B cell (primary cell): ENCODE data around the gene C3orf38. TPM values are rescaled to one million over a fixed set of nuclear protein-coding genes. Genes with fewer than 3 reads are reported as not detected.
"Not testable (repeated sequence)": the region's sequence is repeated elsewhere in the genome, so short reads cannot be mapped to it uniquely, and the experiment has no call there.

ENCODE experiments used
- ATAC-seq: fragments of 200-7000 bp; cut with Tn5 transposase; one replicate; pipeline ENCODE4 v1.10.0; 2021; ENCODE audit warnings: low read depth, mild to moderate bottlenecking, moderate number of reproducible peaks, moderate library complexity
- CTCF ChIA-PET: fragments of 350-600 bp; sonication (Branson Sonifier 250); formaldehyde crosslinking; loops from one replicate; lab custom pipeline; 2021; ENCODE audit warnings: antibody characterized with exemption, inconsistent platforms; lab: Charles Lee
- POLR2A ChIA-PET: fragments of 350-600 bp; sonication (Branson Sonifier 250); formaldehyde crosslinking; loops from one replicate; lab custom pipeline; 2021; ENCODE audit warnings: antibody characterized with exemption; lab: Charles Lee
- DNase-seq: peaks from one replicate; pipeline ENCODE4 v3.0.0; 2013
- H2AFZ ChIP-seq: 2 replicates; pipeline ENCODE4 v1.6.1; 2012; ENCODE audit warnings: mild to moderate bottlenecking, low read depth, low read length; ENCODE audit not compliant: insufficient read depth, poor library complexity, severe bottlenecking
- H3K27ac ChIP-seq, 2 donors: 1 replicate in 1 of 2; 2 replicates in 1 of 2; pipeline ENCODE4 v1.5.1; 2012 to 2013; ENCODE audit warnings: low read length in 2 of 2, mild to moderate bottlenecking in 2 of 2, moderate library complexity in 1 of 2
- H3K27me3 ChIP-seq, 4 experiments: fragments of 200-600 bp in 1 of 4; sonication (generic) in 1 of 4; replicated peaks in 1 of 4; 1 replicate in 2 of 4; 2 replicates in 2 of 4; pipeline versions ENCODE4 v1.6.1 to v1.7.0; 2013 to 2016; ENCODE audit warnings: low read length in 3 of 4, mild to moderate bottlenecking in 2 of 4, mixed read lengths in 1 of 4, moderate library complexity in 1 of 4; ENCODE audit not compliant: insufficient read depth in 4 of 4, control insufficient read depth in 3 of 4; ENCODE audit errors: control extremely low read depth in 1 of 4
- H3K36me3 ChIP-seq, 2 experiments: replicated peaks in 1 of 2; 1 replicate in 1 of 2; 2 replicates in 1 of 2; pipeline versions ENCODE4 v1.6.1 to v1.7.1; 2013; ENCODE audit warnings: low read length in 1 of 2; ENCODE audit not compliant: insufficient read depth in 2 of 2, control insufficient read depth in 1 of 2; ENCODE audit errors: control extremely low read depth in 1 of 2, extremely low read depth in 1 of 2
- H3K4me1 ChIP-seq, 2 donors: fragments of 200-600 bp in 1 of 2; sonication (generic) in 1 of 2; 1 replicate in 1 of 2; 2 replicates in 1 of 2; pipeline versions ENCODE4 v1.5.1 to v1.6.1; 2013 to 2017; ENCODE audit warnings: low read length in 2 of 2; ENCODE audit not compliant: control insufficient read depth in 2 of 2, insufficient read depth in 2 of 2
- H3K4me2 ChIP-seq: replicated peaks from 2 replicates; pipeline ENCODE3; 2012; ENCODE audit warnings: mild to moderate bottlenecking, low read depth, low read length; ENCODE audit not compliant: poor library complexity, severe bottlenecking
- H3K4me3 ChIP-seq, 5 experiments: fragments of 200-600 bp in 1 of 5; sonication (generic) in 1 of 5; 1 replicate in 3 of 5; 2 replicates in 2 of 5; pipeline versions ENCODE4 v1.5.1 to v1.7.0; 2011 to 2016; ENCODE audit warnings: low read length in 4 of 5, mild to moderate bottlenecking in 4 of 5, low read depth in 2 of 5, control low read depth in 1 of 5, moderate library complexity in 1 of 5; ENCODE audit not compliant: insufficient read depth in 1 of 5; ENCODE audit errors: control extremely low read depth in 1 of 5, extremely low read depth in 1 of 5
- H3K79me2 ChIP-seq: fragments of 200-600 bp; sonication (generic); one replicate; pipeline ENCODE4 v1.6.0; 2016; ENCODE audit warnings: low read length; ENCODE audit not compliant: control insufficient read depth, insufficient read depth
- H3K9ac ChIP-seq: fragments of 200-600 bp; sonication (generic); 2 replicates; pipeline ENCODE4 v1.6.1; 2017; ENCODE audit warnings: mild to moderate bottlenecking, low read length, moderate library complexity
- H3K9me3 ChIP-seq, 3 donors: one replicate each; pipeline versions ENCODE4 v1.6.1 to v1.7.1; 2013; ENCODE audit warnings: low read length in 2 of 3; ENCODE audit not compliant: control insufficient read depth in 2 of 3, insufficient read depth in 1 of 3; ENCODE audit errors: control extremely low read depth in 1 of 3
- H4K20me1 ChIP-seq: 2 replicates; pipeline ENCODE4 v1.6.0; 2012; ENCODE audit warnings: mild to moderate bottlenecking, low read length; ENCODE audit not compliant: insufficient read depth, control insufficient read depth, poor library complexity, severe bottlenecking
- H3K27ac Mint-ChIP-seq: one replicate; pipeline ENCODE4 v1.8.0; 2021; ENCODE audit warnings: mixed read lengths
- H3K27me3 Mint-ChIP-seq: one replicate; pipeline ENCODE4 v1.8.0; 2021; ENCODE audit warnings: mixed read lengths
- H3K4me1 Mint-ChIP-seq: one replicate; pipeline ENCODE4 v1.8.0; 2021; ENCODE audit warnings: mixed read lengths
- H3K4me3 Mint-ChIP-seq: one replicate; pipeline ENCODE4 v1.8.0; 2021; ENCODE audit warnings: mixed read lengths
- H3K9me3 Mint-ChIP-seq: one replicate; pipeline ENCODE4 v1.8.0; 2022; ENCODE audit warnings: mixed read lengths; ENCODE audit not compliant: insufficient read depth
- EZH2 ChIP-seq: IDR thresholded peaks from 2 replicates; pipeline ENCODE4 v1.6.1; 2012; ENCODE audit warnings: borderline replicate concordance, low read depth, mild to moderate bottlenecking, moderate library complexity, low read length; ENCODE audit not compliant: insufficient read depth, poor library complexity, severe bottlenecking
- WGBS: methylation state at CpG from one replicate; pipeline ENCODE4 v1.1.5; 2013; ENCODE audit warnings: missing lambda C conversion rate; ENCODE audit not compliant: insufficient coverage; 5-methylcytosine and 5-hydroxymethylcytosine counted together
- intact Hi-C: fragments of 100-400 bp; cut with micrococcal nuclease; formaldehyde crosslinking; loops from one replicate; pipeline ENCODE4 v1.10.0; 2022
- polyA plus RNA-seq: library from polyadenylated mRNA; depleted of rRNA; stranded (reverse); fragments of >200 nt; gene quantifications from 2 replicates; pipeline ENCODE4 v1.2.3, GENCODE V29; 2012
- total RNA-seq, 2 donors: library from RNA; stranded (reverse); fragments of 120-200 nt in 1 of 2; gene quantifications; 1 replicate in 1 of 2; 2 replicates in 1 of 2; pipeline versions ENCODE4 v1.2.3 to v1.2.4, GENCODE V29; 2013 to 2022
- TF ChIP-seq, protein P1 (sequence below): fragments of 200-600 bp; IDR thresholded peaks from one replicate; pipeline ENCODE4 v1.8.0; 2022; ENCODE audit warnings: antibody characterized with exemption, mild to moderate bottlenecking

Gene C3orf38
- total and polyA plus RNA-seq, 2 donors (not counting 1 experiment from before 2014, with no cell fraction given), result 19.8 to 42.5 TPM

DNA sequence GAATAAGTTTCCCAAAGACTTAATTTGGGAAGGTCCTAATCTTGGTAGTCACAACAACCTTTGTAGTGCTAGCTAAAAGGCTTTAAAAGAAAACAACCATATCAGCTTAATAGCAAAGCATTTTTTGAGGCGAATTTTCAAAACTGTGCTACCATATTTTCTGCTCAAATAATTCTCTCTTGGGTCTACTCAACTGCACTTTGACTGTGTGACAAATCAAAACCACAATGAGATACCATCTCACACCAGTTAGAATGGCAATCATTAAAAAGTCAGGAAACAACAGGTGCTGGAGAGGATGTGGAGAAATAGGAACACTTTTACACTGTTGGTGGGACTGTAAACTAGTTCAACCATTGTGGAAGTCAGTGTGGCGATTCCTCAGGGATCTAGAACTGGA lies 31.2 kb upstream of the C3orf38 start:
- H3K79me2 ChIP-seq, result peaks cover 23% of the 10 kb centered on the region
- WGBS, result no CpG with 5 or more reads among the region's 2 CpGs
- H3K27me3 ChIP-seq, POLR2A ChIA-PET, H3K27ac Mint-ChIP-seq, H3K4me2 ChIP-seq, H3K4me1 Mint-ChIP-seq, CTCF ChIA-PET, H3K9ac ChIP-seq, DNase-seq, intact Hi-C loops, H3K9me3 Mint-ChIP-seq, H4K20me1 ChIP-seq, H3K9me3 ChIP-seq, H2AFZ ChIP-seq, H3K27ac ChIP-seq, ATAC-seq, H3K4me1 ChIP-seq, H3K4me3 ChIP-seq, H3K27me3 Mint-ChIP-seq, H3K4me3 Mint-ChIP-seq: not testable (repeated sequence)
- peaks cover 2 to 29% of the 10 kb centered on the region in 2 experiments for H3K36me3 ChIP-seq

DNA sequence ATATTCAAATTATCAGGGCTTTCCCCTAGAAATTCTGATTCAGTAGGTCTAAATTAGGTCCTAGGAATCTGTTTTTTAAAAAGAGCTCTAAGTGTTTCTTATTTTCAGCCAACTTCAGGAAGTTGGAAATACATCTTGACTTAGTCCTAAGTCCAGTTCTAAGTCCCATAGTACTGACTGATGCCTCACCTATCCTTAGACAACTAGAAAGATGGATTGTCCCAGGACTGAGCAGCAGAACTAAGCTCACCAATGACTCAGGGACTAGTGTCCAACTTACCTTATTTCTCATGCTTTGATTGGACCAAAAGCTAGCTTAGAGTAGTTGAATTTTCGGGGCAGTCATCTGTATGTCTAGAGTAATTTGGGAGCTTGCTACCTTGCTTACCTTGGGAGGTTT lies 26.2 kb upstream of the C3orf38 start:
- Histone ChIP-seq H3K27me3 (no peaks in the 10 kb centered on the region), H3K27ac (no peak overlapping the region), H3K9ac (no peak overlapping the region), H3K4me1 (no peaks in the 10 kb centered on the region), H2AFZ (no peak overlapping the region), H4K20me1 (peaks cover 12% of the 10 kb centered on the region), H3K79me2 (peaks cover 6% of the 10 kb centered on the region), H3K4me2 (no peak overlapping the region), H3K9me3 (no peaks in the 10 kb centered on the region), H3K36me3 (peaks cover 3 to 4% of the 10 kb centered on the region in 2 experiments), H3K4me3 (no peak overlapping the region)
- no peaks in the 10 kb centered on the region for H3K9me3 Mint-ChIP-seq
- no peak for TF ChIP-seq EZH2
- TF ChIP-seq, protein P1, sequence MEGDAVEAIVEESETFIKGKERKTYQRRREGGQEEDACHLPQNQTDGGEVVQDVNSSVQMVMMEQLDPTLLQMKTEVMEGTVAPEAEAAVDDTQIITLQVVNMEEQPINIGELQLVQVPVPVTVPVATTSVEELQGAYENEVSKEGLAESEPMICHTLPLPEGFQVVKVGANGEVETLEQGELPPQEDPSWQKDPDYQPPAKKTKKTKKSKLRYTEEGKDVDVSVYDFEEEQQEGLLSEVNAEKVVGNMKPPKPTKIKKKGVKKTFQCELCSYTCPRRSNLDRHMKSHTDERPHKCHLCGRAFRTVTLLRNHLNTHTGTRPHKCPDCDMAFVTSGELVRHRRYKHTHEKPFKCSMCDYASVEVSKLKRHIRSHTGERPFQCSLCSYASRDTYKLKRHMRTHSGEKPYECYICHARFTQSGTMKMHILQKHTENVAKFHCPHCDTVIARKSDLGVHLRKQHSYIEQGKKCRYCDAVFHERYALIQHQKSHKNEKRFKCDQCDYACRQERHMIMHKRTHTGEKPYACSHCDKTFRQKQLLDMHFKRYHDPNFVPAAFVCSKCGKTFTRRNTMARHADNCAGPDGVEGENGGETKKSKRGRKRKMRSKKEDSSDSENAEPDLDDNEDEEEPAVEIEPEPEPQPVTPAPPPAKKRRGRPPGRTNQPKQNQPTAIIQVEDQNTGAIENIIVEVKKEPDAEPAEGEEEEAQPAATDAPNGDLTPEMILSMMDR, result no peak
- no peak overlapping the region for H3K4me3 Mint-ChIP-seq
- WGBS, result no CpG with 5 or more reads among the region's 1 CpG
- H3K27ac Mint-ChIP-seq, result no peak overlapping the region
- intact Hi-C loops, result no loop called here
- ChIA-PET POLR2A (interaction anchor here (0.7 kb wide), 1 partner anchor 10 kb away, joined by 3 read pairs; no protein-coding TSS in a partner anchor), CTCF (interaction anchor here (1.1 to 2.6 kb wide), 2 partner anchors 10 to 772 kb away, joined by 3 to 24 read pairs; no protein-coding TSS in a partner anchor)
- no peaks in the 10 kb centered on the region for H3K27me3 Mint-ChIP-seq
- peaks cover 3% of the 10 kb centered on the region for H3K4me1 Mint-ChIP-seq
- no peak for ATAC-seq
- DNase-seq, result no peak
